ENCODE results near the gene SLC38A9. TPM values are rescaled to one million over a fixed set of nuclear protein-coding genes. Genes with fewer than 3 reads are reported as not detected.
A peak's percentile ranks its signal among the peaks of the same experiment; 100 is the strongest.

The SLC38A9 gene
- polyA plus RNA-seq (2012; rRNA removed): 6.9 and 14.2 TPM in 2 replicates
- 10.9 and 13.4 TPM in 2 replicates for polyA plus RNA-seq (2012; cell fraction: cytosol; rRNA removed)
- polyA plus RNA-seq (2012; cell fraction: nucleus; rRNA removed): 14.9 and 15.6 TPM in 2 replicates

- Histone ChIP-seq H3K27me3 (ENCODE audit: insufficient read depth) (no peaks in the 10 kb centered on the region), H3K36me3 (replicated peaks in 1 of 2; ENCODE audit: control insufficient read depth in 1 of 2, insufficient read depth in 2 of 2, low read length in 1 of 2) (peaks cover 0 to 19% of the 10 kb centered on the region in 2 experiments), H3K4me3 (ENCODE audit: low read depth in 2 of 2, low read length in 1 of 2) (peak within 1 kb of the TSS; percentile 90 to 99), H3F3A (replicated peaks; ENCODE audit: insufficient read depth) (no peaks in the 10 kb centered on the region), H3K9me3 (no peaks in the 10 kb centered on the region), H3K79me2 (ENCODE audit: insufficient read depth) (peaks cover 8% of the 10 kb centered on the region), H2AFZ (ENCODE audit: low read depth) (peak within 1 kb of the TSS; percentile 98), H3K27ac (ENCODE audit: low read depth in 2 of 2, low read length in 1 of 2) (peak within 1 kb of the TSS in 1 of 2 experiments; percentile 74; a peak in 2 of 4 replicates), H4K20me1 (ENCODE audit: insufficient read depth) (no peaks in the 10 kb centered on the region), H3K9me2 (no peaks in the 10 kb centered on the region), H3K4me2 (peak within 1 kb of the TSS; percentile 95), H3K9ac (peak within 1 kb of the TSS; percentile 80), H3K4me1 (ENCODE audit: control insufficient read depth in 1 of 2, insufficient read depth in 2 of 2, low read depth in 1 of 2, low read length in 1 of 2) (peaks cover 6 to 13% of the 10 kb centered on the region in 2 experiments; a peak in 2 of 4 replicates)
- POLR2A ChIA-PET: no interaction called here
- peak; percentile 91 for DNase-seq
- CTCF ChIA-PET: interaction anchor here (1.1 to 1.7 kb wide), 2 partner anchors 11 to 20 kb away, joined by 3 to 5 read pairs; no protein-coding TSS in a partner anchor
- under 1% methylated on average over 28 of the region's 55 CpGs for WGBS (ENCODE audit: low lambda C conversion rate)
- TF ChIP-seq MEF2A (IDR thresholded peaks at IDR 0.05; ENCODE audit: borderline replicate concordance, low read depth) (no peak), SMC3 (IDR thresholded peaks at IDR 0.05; ENCODE audit: low read depth, low read length) (no peak), CTCF (IDR thresholded peaks at IDR 0.05) (no peak), SIN3A (IDR thresholded peaks at IDR 0.05; ENCODE audit: borderline replicate concordance, low read depth, low read length) (peak; percentile 42; the same call in 1 of the 2 replicates), RCOR1 (IDR thresholded peaks at IDR 0.05; ENCODE audit: low read length) (no peak), FOXJ3 (CRISPR knock-in tag; IDR thresholded peaks at IDR 0.05) (no peak; the same call in 1 of the 2 replicates), NRF1 (IDR thresholded peaks at IDR 0.05; ENCODE audit: low read depth, low read length) (peak; percentile 31; the same call in 1 of the 2 replicates), MAX (IDR thresholded peaks at IDR 0.05; ENCODE audit: low read depth) (peak; percentile 66), FOXM1 (IDR thresholded peaks at IDR 0.05; ENCODE audit: low read depth) (no peak), EZH2phosphoT487 (IDR thresholded peaks at IDR 0.05; ENCODE audit: borderline replicate concordance, low read depth) (no peak), GABPA (IDR thresholded peaks at IDR 0.05; ENCODE audit: low read depth) (peak; percentile 83), NFIC (IDR thresholded peaks at IDR 0.05; ENCODE audit: borderline replicate concordance) (peak; percentile 15; the same call in 1 of the 2 replicates), RFX5 (IDR thresholded peaks at IDR 0.05; ENCODE audit: low read length) (no peak), JUND (IDR thresholded peaks at IDR 0.05) (no peak), PBX3 (IDR thresholded peaks at IDR 0.05) (peak; percentile 86), YY1 (IDR thresholded peaks at IDR 0.05; ENCODE audit: low read depth) (no peak), RAD21 (IDR thresholded peaks at IDR 0.05; ENCODE audit: low read length) (no peak), EP300 (IDR thresholded peaks at IDR 0.05; ENCODE audit: borderline replicate concordance in 1 of 2, low read depth in 1 of 2, low read length in 1 of 2) (no peak), USF1 (IDR thresholded peaks at IDR 0.05; ENCODE audit: borderline replicate concordance, low read depth) (no peak), GATA2 (CRISPR knock-in tag; IDR thresholded peaks at IDR 0.05) (no peak), CHD2 (IDR thresholded peaks at IDR 0.05; ENCODE audit: low read length, partially characterized antibody) (peak; percentile 70), TAF1 (IDR thresholded peaks at IDR 0.05; ENCODE audit: borderline replicate concordance, low read depth, low read length) (peak; percentile 62; the same call in 1 of the 2 replicates), MXI1 (IDR thresholded peaks at IDR 0.05; ENCODE audit: low read depth, low read length) (peak; percentile 67; the same call in 1 of the 2 replicates), TEAD4 (IDR thresholded peaks at IDR 0.05; ENCODE audit: borderline replicate concordance, insufficient read depth) (0 out of 2 replicates have a peak, but pooled peaks have one; percentile 12), RXRA (IDR thresholded peaks at IDR 0.05; ENCODE audit: borderline replicate concordance, low read depth) (no peak)
These were observed at the start of gene SLC38A9 for GRCh38 chr5:55712023-55712859. TSS of gene SLC38A9 (minus strand) at chr5:55712324. CDS start at chr5:55697958, 14,366 bp downstream.
